Skin of body (tissue), 1 donor: ENCODE measurements around the gene MBD3L4. TPM values are rescaled to one million over a fixed set of nuclear protein-coding genes. Genes with fewer than 3 reads are reported as not detected.

ENCODE experiments used
- total RNA-seq: library from RNA; depleted of rRNA; stranded (reverse); fragments of >200 nt; gene quantifications from one replicate; pipeline ENCODE4 v1.2.3, GENCODE V29; 2014

MBD3L4 gene
- total RNA-seq, 1 donor from 2014 or later: not detected

Other genes with a start within 250 kb of the MBD3L4 start
- 0.79 TPM for gene ADGRE1, start 152.6 kb downstream of the MBD3L4 start, total RNA-seq
- gene MBD3L2B, start 18.7 kb downstream of the MBD3L4 start, total RNA-seq: not detected
- gene MBD3L5, start 9.6 kb downstream of the MBD3L4 start, total RNA-seq: not detected
- gene MBD3L2, start 9.1 kb upstream of the MBD3L4 start, total RNA-seq: not detected
- not detected for gene MBD3L3, start 18.5 kb upstream of the MBD3L4 start, total RNA-seq
- gene ZNF557, start 29.5 kb upstream of the MBD3L4 start, total RNA-seq: 9.4 TPM